ENCODE measurements around the gene PROZ. TPM values are rescaled to one million over a fixed set of nuclear protein-coding genes. Genes with fewer than 3 reads are reported as not detected.

The PROZ gene
- total and polyA plus RNA-seq, 2 of the 13 experiments (the other 11 are each of a cell fraction or from before 2014, with no cell fraction given): 5.6 to 22.5 TPM

GRCh38 chr13:113220141-113220598 is 61.7 kb downstream of the PROZ start (continued):
- 0 out of 2 replicates have a peak, but pooled peaks have one; percentile 43 for TF ChIP-seq ZHX1 (CRISPR knock-in tag; IDR thresholded peaks at IDR 0.05; ENCODE audit: low read depth)
- 0 out of 2 replicates have a peak, but pooled peaks have one; percentile 54 for TF ChIP-seq SMAD3 (CRISPR knock-in tag; IDR thresholded peaks at IDR 0.05)
- no peak for TF ChIP-seq PRDM10 (CRISPR knock-in tag; IDR thresholded peaks at IDR 0.05; ENCODE audit: low read depth)
- no peak for TF ChIP-seq ZNF512 (CRISPR knock-in tag; IDR thresholded peaks at IDR 0.05)
- no peak for TF ChIP-seq ZNF274 (CRISPR knock-in tag; IDR thresholded peaks at IDR 0.05)
- peak; percentile 94 for TF ChIP-seq NFIC (IDR thresholded peaks at IDR 0.05; ENCODE audit: low read length)
- TF ChIP-seq TGIF2 (CRISPR knock-in tag; IDR thresholded peaks at IDR 0.05): no peak
- TF ChIP-seq ZNF570 (CRISPR knock-in tag; IDR thresholded peaks at IDR 0.05; ENCODE audit: borderline replicate concordance): no peak
- no peak for TF ChIP-seq ATF7-NPFF (CRISPR knock-in tag; IDR thresholded peaks at IDR 0.05; ENCODE audit: low read depth)
- TF ChIP-seq CTCF (CRISPR knock-in tag; IDR thresholded peaks at IDR 0.05): peak; percentile 29
- TF ChIP-seq ZBTB33 (CRISPR knock-in tag; IDR thresholded peaks at IDR 0.05): peak; percentile 89
- TF ChIP-seq HDAC1 (CRISPR knock-in tag; IDR thresholded peaks at IDR 0.05): peak; percentile 76
- TF ChIP-seq THAP11 (CRISPR knock-in tag; IDR thresholded peaks at IDR 0.05): 0 out of 2 replicates have a peak, but pooled peaks have one; percentile 16
- TF ChIP-seq HNF1B (CRISPR knock-in tag; IDR thresholded peaks at IDR 0.05): peak; percentile 70
- no peak for TF ChIP-seq GLI4 (CRISPR knock-in tag; IDR thresholded peaks at IDR 0.05; ENCODE audit: borderline replicate concordance)

Measured in HepG2 (cell line).